Esophagus muscularis mucosa (tissue), 4 donors: ENCODE measurements around the gene CELA3B.
"Not testable (repeated sequence)": the region's sequence is repeated elsewhere in the genome, so short reads cannot be mapped to it uniquely, and the experiment has no call there.

Source experiments
- EP300 ChIP-seq: sonication (generic); formaldehyde crosslinking; IDR thresholded peaks from one replicate; pipeline ENCODE4 v1.6.1; 2017; ENCODE audit warnings: antibody characterized with exemption
- POLR2A ChIP-seq: fragments of 450-650 bp; IDR thresholded peaks from one replicate; pipeline ENCODE4 v1.6.1; 2017; ENCODE audit warnings: antibody characterized with exemption, moderate library complexity, mild to moderate bottlenecking, low read depth
- POLR2AphosphoS5 ChIP-seq, 2 donors: sonication (generic); formaldehyde crosslinking; IDR thresholded peaks; one replicate each; pipeline ENCODE4 v1.6.1; 2017; ENCODE audit warnings: antibody characterized with exemption in 2 of 2
- TF ChIP-seq, protein P1 (sequence below), 3 experiments: fragments of 200-600 bp in 2 of 3; fragments of 450-650 bp in 1 of 3; sonication (generic) in 2 of 3; IDR thresholded peaks; one replicate each; pipeline ENCODE4 v1.5.1; 2017 to 2019; ENCODE audit warnings: antibody characterized with exemption in 3 of 3, mild to moderate bottlenecking in 2 of 3, moderate library complexity in 1 of 3

GRCh38 chr1:22006736-22007135, 29.9 kb downstream of the CELA3B start:
- not testable (repeated sequence) for TF ChIP-seq POLR2A; EP300; POLR2AphosphoS5 (IDR thresholded peaks at IDR 0.05)
- TF ChIP-seq, protein P1, sequence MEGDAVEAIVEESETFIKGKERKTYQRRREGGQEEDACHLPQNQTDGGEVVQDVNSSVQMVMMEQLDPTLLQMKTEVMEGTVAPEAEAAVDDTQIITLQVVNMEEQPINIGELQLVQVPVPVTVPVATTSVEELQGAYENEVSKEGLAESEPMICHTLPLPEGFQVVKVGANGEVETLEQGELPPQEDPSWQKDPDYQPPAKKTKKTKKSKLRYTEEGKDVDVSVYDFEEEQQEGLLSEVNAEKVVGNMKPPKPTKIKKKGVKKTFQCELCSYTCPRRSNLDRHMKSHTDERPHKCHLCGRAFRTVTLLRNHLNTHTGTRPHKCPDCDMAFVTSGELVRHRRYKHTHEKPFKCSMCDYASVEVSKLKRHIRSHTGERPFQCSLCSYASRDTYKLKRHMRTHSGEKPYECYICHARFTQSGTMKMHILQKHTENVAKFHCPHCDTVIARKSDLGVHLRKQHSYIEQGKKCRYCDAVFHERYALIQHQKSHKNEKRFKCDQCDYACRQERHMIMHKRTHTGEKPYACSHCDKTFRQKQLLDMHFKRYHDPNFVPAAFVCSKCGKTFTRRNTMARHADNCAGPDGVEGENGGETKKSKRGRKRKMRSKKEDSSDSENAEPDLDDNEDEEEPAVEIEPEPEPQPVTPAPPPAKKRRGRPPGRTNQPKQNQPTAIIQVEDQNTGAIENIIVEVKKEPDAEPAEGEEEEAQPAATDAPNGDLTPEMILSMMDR (IDR thresholded peaks at IDR 0.05), result not testable (repeated sequence)
